Stimulated activated CD8-positive, alpha-beta memory T cell treated with anti-CD3 and anti-CD28 coated beads, Interleukin-7, amount 100 ng/mL, for 24 hours (primary cell): ENCODE data around the gene SMIM32.

Experiments
- DNase-seq: peaks from one replicate; pipeline ENCODE4 v3.0.0-alpha.2; 2020; ENCODE audit warnings: low read depth

Gene SMIM32

DNA sequence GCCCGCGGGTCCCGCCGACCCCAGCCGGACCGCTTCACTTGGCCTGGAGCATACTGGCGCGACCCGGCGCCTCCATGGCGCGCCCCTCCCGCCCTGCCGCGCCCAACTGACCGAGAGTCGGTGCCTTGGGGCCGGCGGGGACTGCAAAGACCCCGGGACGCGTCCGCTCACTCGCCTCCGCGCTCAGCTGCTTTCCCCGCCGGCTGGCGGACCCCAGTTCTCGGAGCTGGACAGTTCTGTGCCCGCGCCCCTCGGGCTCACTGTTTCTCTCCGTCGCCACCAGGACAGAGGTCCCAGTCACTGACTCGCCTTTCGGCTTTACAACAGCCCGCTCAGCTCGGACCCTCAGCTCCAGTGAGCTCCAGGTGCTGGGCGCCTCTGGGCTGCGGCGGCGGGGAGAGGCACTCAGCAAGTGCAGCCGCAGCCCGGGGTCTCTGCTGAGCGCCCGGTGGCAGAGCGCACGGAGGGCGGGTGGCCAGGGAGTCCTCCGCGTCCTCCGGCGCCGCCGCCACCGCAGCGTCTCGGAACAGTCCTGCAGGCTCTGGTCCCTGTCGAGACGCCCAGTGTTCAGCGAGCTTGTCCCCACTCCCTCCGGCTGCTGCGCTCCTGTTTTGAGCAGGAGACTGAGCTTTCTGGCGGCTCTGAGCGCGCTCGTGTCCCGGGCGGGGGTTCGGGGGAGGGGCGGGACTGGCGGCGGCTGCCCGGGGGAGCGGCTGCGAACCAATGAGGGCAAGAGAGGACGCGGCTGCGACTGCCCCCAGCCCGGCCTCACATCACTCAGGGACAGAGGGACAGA lies at the start of gene SMIM32:
SMIM32 (minus strand) TSS at position 637 of the 796 bp plus-strand sequence. CDS start 638 bp downstream, outside the sequence.
- no peak for DNase-seq

DNA sequence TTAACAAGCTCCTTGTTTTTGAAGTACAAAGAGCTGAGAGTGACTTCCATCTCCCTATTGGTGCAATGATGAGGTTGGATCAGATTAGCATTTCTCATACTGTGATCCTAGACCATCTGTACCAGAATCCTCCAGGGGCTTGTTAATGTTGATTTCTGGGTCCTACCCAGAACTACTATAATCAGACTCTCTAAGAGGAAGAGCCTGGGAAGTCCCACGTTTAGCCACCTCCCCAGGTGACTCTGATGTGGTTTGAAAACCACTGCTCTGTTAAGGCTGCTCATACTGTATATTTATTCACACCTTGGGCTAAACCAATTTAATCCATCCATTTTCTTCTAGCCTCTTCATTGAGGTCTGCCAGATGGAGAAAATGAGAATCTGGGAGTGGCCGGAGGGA lies 49.6 kb upstream of the SMIM32 start:
- DNase-seq, result no peak

DNA sequence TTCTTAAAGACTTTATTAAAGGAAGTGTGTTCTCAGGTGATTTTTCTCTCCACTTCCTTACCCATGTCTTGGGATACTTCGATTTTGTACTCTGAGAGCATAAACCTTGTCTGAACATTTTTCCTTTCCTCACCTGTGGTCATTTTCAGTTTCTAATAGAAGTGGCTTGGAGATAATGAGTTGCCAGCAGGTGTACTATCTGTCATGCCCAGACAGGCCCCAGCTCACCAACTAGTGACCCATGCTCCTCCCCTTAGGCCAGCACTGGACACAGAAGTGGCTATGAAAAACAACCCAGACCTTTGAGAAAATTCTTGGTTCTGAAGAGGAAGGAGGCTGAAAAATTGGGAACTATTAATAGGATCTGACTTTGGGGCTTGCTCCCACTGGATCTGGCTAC lies 49.2 kb upstream of the SMIM32 start:
- DNase-seq, result no peak

DNA sequence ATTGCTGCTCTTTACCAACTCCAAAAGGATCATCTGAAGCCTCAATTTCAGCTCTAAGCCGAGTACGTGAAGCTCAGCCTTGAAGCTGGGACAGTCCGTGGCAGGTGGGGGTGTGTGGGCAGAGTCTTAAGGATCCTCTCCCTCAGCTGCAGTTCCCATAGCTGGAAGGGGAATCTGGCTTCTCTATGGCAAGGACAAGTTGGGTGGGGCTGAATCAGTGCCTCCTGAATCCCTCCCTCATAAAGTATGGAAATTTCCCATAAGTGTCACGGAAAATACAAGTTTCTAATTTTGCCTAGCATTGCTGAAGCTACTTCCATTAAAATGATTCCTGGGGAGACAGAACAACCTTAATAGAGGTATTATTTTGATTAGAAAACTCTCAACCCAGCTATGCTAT lies 47.9 kb upstream of the SMIM32 start:
- no peak for DNase-seq

DNA sequence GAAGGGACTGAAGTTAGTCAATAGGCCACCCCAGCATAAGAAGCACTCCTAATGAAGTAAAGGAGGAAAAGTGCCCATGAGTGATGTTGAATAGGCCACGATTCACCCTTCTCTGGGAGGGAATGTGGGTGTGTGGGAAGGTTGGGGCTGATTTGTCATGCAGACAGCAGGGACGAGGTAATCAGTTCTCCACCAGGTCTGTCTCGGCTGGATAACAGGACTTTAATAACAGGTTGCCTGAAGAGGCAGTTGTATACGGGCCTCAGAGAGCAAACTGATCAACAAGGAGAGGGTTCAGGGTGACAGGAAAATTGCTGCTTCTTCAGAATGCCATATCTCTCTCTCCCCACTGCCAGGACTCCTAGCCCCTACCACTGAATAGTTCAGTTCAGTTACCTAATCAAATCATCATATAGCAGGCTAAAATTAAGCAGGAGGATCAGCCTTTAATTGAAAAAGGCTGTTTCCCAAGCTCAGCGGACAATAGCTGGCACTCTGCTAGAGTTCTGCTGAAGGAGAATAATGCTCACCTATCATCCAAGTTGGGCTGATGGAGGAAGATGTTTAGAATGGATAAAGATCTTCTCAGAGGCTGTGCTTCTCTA lies 43.6 kb upstream of the SMIM32 start:
- no peak for DNase-seq

DNA sequence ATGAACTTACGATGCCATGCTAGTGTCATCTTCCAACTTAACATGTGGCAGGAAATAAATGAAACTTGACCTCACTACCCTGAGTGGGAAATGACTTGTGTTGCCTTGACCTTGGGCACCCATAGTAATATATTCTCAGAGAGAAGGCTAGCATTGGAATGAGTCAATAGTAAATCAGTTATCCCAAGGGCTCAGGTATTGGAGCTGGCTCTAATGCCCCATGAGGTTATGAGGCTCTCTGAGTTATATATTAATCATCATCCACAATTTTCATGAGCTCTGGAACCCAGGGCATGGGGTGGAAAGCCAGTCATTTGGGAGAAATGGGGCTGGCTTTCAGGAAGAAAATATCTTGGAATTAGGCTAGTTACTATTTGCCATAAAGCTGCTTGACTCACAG lies 42.4 kb upstream of the SMIM32 start:
- no peak for DNase-seq

DNA sequence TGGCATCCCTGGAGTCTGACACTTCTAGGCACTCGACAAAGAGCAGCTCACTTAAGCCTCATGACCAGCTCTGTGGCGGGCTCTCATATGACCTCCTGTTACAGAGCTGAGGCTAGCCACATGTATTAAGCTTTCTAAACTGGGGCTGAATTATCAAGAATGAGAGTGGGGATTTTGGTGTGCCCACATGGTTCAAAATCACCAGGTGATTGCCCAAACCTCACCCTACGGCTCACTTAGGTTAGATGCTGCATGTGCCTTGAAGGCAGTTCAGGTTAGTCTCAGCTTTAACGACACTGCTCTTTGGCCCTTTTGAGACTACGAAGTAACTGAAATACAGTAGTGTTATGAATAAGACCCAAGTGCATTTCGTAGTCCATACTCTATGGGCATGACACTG lies 39.4 kb upstream of the SMIM32 start:
- no peak for DNase-seq

DNA sequence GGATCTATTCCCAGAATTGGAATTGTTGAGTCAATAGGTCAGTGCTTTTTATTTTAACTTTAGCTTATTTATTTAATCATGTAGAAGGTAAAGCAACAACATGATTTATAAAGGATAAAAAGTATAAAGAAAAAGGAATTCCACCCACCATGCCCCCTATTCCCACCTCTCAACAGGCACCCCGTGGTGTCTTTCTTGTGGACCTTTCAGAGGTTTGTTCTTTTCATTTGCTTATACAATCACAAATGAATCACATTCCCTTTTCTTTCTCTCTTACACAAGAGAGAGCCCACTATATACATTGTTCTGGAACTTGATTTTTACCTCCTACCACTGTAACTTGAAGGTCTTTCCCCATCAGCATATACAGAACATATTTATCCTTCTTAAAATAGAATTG lies 37.2 kb upstream of the SMIM32 start:
- no peak for DNase-seq

DNA sequence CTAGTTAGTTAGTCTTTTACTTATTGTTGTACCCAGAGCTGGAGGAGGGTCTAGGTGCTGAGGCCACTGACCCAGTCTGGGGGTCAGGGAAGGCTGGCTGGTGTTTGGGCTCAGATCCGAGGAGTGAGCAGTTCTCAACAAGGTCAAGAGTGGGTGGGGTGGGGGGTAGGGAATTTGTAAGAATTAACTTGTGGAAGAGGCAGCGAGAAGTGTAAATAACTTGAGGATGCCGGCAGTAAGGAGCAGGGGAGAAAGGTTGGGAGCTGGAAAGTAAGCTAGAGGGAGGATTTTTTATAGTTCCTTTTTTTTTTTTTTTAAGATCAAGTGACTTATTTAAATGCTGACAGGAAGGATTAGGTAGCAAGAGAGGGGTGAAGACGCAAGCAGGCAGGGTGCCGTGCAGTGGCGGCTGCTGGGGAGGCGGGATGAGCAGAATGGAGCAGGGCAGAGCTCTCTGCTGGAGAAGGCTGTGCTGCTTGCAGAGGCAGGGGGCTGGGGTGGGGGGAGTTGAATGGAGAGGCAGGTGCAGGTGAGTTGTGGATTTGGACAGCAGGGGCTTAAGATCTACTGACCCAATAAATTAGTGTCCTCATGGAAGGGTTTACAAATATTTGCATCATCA lies 35.3 kb upstream of the SMIM32 start:
- no peak for DNase-seq

DNA sequence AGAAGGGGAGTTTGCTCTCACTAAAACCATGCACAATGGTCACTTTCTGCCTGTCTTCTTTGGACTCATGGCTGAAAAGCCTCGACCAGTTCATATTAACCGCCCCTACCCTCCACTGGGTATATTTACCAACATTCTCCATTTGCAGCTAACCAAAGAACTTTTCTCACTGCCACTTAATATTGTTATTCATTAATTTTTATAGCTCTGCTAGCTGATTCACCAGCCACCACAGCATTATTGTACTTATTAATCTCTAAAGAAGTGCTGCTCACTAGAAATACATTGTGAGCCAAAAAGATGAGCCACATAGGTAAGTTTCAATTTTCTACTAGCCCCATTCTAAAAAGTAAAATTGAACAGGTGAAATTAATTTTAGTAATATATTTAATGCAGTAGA lies 33.4 kb upstream of the SMIM32 start:
- DNase-seq, result no peak

DNA sequence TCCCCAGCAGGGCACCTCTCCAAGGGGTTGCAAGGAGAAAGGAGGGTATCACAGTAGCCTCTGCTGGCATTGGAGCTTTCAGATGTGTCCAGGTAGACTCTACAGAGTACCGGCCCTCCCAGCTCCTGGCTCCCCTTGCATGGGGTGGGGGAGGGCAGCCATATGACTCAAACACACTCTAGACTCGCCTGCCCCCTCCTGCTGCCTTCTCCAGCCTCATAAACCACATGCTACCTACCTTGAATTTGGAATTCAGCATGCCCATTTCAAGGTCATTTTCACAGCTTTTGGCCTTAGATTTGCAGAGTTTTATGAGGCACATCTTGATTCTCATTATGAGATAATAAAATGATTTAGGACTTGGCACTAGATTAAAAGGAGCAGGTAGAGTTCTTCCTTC lies 32.8 kb upstream of the SMIM32 start:
- DNase-seq, result no peak

DNA sequence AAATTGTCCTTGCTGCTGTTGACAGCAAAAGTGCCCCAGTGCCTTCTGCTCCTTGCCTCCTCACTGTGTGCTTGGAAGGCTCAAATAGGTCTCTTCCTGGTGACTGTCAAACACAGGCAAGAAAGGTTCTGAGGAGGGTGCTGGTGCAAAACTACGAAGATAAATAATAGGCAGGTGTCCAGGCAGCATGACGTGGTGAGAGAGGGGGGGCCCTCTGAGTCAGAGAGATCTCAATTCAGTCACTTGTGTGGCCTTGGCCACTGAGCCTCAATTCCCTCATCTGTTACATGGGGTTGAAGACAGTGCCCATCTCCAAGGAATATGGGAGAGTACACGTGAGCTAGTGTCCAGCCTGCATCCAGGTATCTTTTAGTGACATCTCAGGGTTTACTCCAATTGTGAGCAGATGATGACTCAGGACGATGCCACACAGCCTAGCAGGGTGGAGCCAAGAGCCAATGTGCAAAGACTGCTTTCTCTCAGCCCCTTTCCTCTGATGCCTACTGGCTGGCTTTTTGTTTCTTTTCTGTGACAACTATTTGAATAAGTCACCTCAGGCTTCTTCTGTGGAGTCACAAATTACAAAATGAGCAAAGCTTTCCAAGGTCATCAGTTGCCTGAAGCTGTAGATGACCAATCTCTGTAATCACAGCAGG lies 29.7 kb upstream of the SMIM32 start:
- no peak for DNase-seq

DNA sequence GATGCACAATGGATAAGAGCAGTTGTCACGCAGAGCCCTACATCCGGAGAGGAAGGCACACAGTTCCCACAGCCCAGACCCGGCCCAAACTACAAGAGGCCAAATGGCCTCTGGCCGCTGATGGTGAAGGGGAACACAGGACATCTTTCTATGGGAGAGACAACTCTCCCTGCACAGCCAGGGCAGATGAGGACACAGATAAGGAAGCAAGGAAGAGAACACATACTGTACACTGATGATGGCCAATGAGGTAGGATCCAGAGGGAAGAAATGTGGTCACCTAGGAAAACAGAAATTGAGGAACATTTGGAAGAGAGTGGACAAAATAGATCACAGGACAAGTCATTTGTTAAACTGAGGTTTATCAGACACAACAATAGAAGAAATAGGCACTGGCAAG lies 28.4 kb upstream of the SMIM32 start:
- DNase-seq, result no peak

DNA sequence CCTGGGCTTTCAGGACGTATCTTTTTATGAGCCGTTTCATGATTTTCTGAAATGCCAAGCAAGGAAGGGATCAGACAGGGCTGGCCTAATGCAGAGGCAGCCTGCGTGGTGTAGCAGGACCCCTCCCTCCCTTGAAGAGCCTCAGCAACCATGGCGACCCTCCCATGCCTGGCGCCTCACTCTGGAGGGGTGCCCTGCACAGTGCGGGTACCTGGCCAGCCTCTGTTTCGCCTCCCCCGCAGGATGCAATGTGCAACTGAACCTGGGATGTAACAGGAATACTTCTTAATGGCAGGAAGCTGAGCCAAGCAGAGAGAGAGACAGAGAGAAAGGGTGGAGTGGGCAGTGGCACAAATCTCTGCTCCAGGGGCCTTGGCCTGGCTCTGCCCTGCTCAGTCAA lies 23.3 kb upstream of the SMIM32 start:
- no peak for DNase-seq

DNA sequence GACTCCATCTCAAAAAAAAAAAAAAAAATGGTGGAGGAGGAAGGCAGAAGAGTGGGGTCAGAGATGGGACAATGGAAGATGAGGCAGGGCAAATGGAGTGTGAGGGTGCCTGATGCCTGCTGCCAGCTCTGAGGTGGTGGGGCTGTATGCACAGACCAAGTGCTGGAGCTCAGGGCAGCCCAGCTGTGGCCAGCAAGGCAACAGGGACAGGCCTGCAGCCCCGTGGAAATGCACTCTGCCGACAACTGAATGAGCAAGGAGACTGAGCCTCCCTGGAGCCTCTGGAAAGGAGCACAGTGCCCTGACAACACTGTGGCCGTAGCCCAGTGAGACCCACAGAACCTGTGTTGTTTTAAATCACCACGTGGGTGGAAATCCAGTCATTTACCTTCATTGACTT lies 22.9 kb upstream of the SMIM32 start:
- DNase-seq, result no peak

DNA sequence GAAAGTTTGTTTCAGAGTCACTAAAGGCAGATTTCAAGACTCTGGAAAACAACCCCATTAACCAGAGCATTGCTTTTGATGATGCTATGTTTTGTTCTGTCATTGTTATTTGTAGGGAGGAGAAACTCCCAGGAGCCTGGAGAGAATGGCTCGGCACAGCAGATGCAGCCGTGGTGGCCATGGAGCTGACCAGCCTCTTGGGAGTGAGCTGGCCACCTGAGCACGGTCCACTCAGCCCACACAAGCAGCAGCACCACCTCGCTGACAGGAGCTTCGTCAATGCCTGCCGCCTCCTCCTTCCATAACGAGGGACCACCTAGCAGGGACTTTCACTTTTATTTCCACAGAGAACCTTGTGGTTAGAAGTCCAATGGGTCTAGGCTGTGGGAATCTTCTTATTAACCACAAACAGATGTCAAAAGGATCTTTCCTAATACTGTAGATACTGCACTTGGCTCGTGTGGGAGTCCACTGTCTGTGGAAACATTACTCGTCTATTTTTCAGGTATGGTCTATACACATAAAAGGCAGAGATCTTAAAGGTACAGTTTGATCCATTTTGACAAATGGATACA lies 21.0 kb upstream of the SMIM32 start:
- no peak for DNase-seq

DNA sequence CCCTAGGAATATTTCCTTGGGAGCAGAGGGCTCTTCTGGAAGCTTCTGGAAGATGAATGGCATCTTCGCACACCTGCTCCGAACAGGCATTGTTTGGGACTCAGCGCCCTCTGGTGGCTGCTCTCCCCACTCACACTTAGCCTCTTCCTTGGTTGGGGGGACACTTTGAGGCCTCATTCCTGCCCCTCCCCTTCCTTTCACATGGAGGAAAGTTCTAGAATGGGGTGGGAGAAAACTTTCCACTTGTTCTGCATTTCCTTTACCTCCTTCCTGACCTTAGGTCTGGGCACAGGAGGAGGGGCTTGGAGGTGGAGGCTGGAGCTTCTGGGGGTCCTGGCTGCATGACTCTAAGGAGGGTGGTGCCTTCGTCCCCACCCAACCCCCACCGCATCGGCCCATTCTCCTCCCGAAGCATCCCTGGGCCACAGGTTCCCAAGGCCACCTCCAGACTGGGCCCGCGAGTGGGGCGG lies 19.3 kb upstream of the SMIM32 start:
- DNase-seq, result peak; percentile 12

DNA sequence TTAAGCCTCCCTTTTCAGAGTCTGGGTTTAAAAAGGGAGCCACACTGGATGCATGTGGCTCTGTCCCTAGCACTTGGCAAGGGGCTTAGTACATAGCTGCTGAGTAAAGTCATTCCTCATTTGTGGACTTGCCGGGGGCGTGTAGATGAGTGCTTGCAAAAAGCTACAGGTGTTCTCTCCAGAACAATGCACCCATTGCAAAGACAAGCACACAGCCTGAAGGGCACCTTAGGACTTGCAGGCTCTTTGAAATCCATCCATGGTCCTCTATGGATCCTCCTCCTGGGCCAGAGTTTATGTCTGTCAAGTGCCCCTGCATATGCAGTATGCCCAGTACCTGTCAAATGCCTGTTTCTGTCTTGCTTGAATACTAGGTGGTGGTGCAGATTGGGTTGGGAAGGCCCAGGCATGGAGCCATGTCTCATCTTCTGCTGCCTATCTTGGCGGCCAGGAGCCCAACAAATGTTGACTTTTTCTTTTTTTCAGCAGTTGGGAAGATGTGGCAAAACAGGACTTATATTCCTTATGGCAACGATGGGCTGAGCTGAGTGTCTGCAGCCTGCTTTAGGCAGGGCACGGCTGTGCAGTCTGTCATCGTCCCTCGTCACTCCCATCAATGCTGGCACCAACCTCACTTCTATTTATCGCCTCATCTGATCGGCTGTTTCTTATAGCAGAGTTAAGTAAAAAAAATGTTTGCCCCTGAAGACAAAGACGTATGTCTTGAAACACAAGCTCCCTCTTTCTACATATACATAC lies 18.5 kb upstream of the SMIM32 start:
- no peak for DNase-seq

DNA sequence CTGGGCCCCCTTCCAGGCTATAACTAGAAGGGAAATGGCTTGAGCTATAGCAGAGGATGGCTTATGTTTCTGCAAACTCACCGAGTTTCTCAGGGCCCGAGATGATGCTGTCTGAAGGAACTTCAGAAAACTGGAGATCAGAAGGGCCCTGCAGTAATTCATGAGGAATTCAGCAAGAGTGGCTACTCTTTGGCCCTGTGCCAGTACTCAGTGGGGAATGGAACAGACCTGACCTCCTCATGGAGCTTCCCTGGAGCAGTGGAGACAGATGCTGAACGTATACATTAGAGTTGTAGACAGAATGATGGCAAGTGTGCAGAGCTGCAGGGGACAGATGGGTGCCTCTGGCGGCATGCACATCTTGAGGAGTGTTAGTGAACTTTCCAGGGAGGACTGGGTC lies 17.3 kb upstream of the SMIM32 start:
- no peak for DNase-seq

DNA sequence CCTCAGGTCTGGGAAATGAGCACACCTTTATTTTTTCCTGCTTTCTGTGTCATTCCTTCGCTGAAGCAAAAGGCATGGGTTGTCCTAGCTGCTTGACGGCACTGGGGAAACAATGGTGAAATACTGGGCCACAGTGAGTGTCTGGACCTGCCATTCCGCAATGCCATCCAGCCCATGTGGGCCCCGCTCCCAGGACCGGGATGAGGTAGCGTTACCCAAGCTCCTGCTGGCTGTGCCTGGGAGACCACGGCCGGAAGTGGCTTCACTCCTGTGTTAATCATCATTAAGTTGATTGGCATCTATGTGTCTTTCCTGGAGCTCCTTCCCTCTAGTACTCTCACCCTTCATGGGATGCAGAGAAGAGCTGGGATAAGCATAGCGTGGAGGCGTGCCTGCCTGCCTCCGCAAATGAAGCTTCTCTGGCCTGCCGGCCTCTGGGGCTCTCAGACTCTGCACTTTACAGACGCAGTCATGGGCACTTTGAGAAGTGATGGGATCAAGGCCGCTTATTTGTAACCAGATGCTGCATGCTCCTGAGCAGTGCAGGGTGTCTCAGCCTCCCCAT lies 16.5 kb upstream of the SMIM32 start:
- DNase-seq, result no peak

DNA sequence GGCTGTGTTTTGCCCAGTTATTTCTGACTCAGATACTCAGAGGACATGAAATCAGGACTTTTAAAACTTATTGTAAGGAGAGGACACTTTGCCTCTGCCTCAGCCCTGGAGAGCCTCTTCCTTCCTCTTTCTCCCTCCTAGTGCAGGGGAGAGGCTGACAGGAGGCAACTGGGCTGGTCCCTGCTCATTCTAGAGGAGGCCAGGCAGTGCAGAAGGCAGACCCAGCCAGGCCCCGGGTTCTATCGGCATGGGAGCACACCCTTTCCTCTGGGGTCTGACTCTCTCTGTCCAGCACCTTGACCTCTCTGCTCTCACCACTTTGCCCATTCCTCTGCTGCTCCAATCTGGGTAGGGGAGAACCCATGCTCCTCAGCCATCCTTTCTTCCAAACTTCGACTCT lies 16.0 kb upstream of the SMIM32 start:
- no peak for DNase-seq
